HepG2 (cell line): ENCODE data around the gene KCTD14. TPM values are rescaled to one million over a fixed set of nuclear protein-coding genes. Genes with fewer than 3 reads are reported as not detected.

Source experiments
- ARID5B ChIP-seq: IDR thresholded peaks from 2 replicates; pipeline ENCODE4 v1.4.0; 2020; ENCODE audit warnings: mild to moderate bottlenecking, missing genetic modification reagents
- CBX2 ChIP-seq, 2 experiments: fragments of 200-600 bp in 1 of 2; sonication (generic); formaldehyde crosslinking in 1 of 2; IDR thresholded peaks; 2 replicates each; pipeline versions ENCODE4 v1.7.0 to v1.8.1; 2018 to 2022; ENCODE audit warnings: low read depth in 2 of 2, low read length in 1 of 2, mild to moderate bottlenecking in 1 of 2, missing genetic modification reagents in 1 of 2
- MXD3 ChIP-seq: IDR thresholded peaks from 2 replicates; pipeline ENCODE4 v1.6.1; 2016; ENCODE audit warnings: mild to moderate bottlenecking, missing biosample characterization, missing genetic modification reagents
- MYC ChIP-seq: sonication (generic); formaldehyde crosslinking; IDR thresholded peaks from 2 replicates; pipeline ENCODE4 v1.9.0; 2021; ENCODE audit warnings: missing genetic modification reagents, borderline replicate concordance
- NFKB2 ChIP-seq: sonication (generic); formaldehyde crosslinking; IDR thresholded peaks from 2 replicates; pipeline ENCODE4 v1.4.0; 2020; ENCODE audit warnings: missing genetic modification reagents, borderline replicate concordance
- RXRA ChIP-seq: sonication (generic); formaldehyde crosslinking; IDR thresholded peaks from 2 replicates; pipeline ENCODE4 v1.5.1; 2020; ENCODE audit warnings: missing genetic modification reagents
- TFDP2 ChIP-seq: sonication (generic); formaldehyde crosslinking; IDR thresholded peaks from 2 replicates; pipeline ENCODE4 v1.4.0; 2020; ENCODE audit warnings: missing genetic modification reagents
- ZBTB42 ChIP-seq: sonication (generic); formaldehyde crosslinking; IDR thresholded peaks from 2 replicates; pipeline ENCODE4 v1.5.0; 2020; ENCODE audit warnings: mild to moderate bottlenecking, missing genetic modification reagents
- ZMYM4 ChIP-seq: sonication (generic); formaldehyde crosslinking; IDR thresholded peaks from 2 replicates; pipeline ENCODE4 v1.8.1; 2023; ENCODE audit warnings: mild to moderate bottlenecking, missing genetic modification reagents
- ZNF121 ChIP-seq: sonication (generic); formaldehyde crosslinking; IDR thresholded peaks from 2 replicates; pipeline ENCODE4 v1.5.0; 2020; ENCODE audit warnings: mild to moderate bottlenecking, missing genetic modification reagents
- ZNF24 ChIP-seq: fragments of 450-650 bp; IDR thresholded peaks from 2 replicates; pipeline ENCODE4 v1.6.1; 2017; ENCODE audit warnings: antibody characterized with exemption, mild to moderate bottlenecking
- ZNF331 ChIP-seq: sonication (generic); formaldehyde crosslinking; IDR thresholded peaks from 2 replicates; pipeline ENCODE4 v1.4.0; 2020; ENCODE audit warnings: missing genetic modification reagents
- ZNF547 ChIP-seq: sonication (generic); formaldehyde crosslinking; IDR thresholded peaks from 2 replicates; pipeline ENCODE4 v1.5.1; 2020; ENCODE audit warnings: mild to moderate bottlenecking, missing genetic modification reagents
- ZNF605 ChIP-seq: sonication (generic); formaldehyde crosslinking; IDR thresholded peaks from 2 replicates; pipeline ENCODE4 v1.8.0; 2022; ENCODE audit warnings: mild to moderate bottlenecking, missing genetic modification reagents
- polyA plus RNA-seq, 8 experiments: library from polyadenylated mRNA; depleted of rRNA in 3 of 8; stranded (reverse) in 7 of 8; unstranded in 1 of 8; fragments of >200 nt; fragmentation: Illumina TruSeq in 4 of 8; extraction: Trizol in 4 of 8; gene quantifications; 2 replicates each; pipeline versions ENCODE4 v1.2.1 to v1.2.3, GENCODE V29; 2011 to 2016; ENCODE audit warnings: low read depth in 4 of 8, missing spikeins in 1 of 8, mixed read lengths in 1 of 8; ENCODE audit not compliant: insufficient read depth in 1 of 8
- total RNA-seq, 5 experiments: library from RNA; depleted of rRNA; stranded (reverse); fragments of >200 nt; fragmentation: Illumina TruSeq; extraction: Trizol; gene quantifications; 2 replicates each; pipeline ENCODE4 v1.2.3, GENCODE V29; 2016; ENCODE audit warnings: low read depth in 1 of 5
- TF ChIP-seq, protein P1 (sequence below): sonication (generic); formaldehyde crosslinking; IDR thresholded peaks from 2 replicates; pipeline ENCODE4 v1.8.0; 2022; ENCODE audit warnings: missing genetic modification reagents, mild to moderate bottlenecking, borderline replicate concordance
- TF ChIP-seq, protein P2 (sequence below): sonication (generic); formaldehyde crosslinking; IDR thresholded peaks from 2 replicates; pipeline ENCODE4 v1.4.0; 2020; ENCODE audit warnings: mild to moderate bottlenecking, missing genetic modification reagents, borderline replicate concordance
- TF ChIP-seq, protein P3 (sequence below): IDR thresholded peaks from 2 replicates; pipeline ENCODE4 v1.6.1; 2016; ENCODE audit warnings: missing compliant biosample characterization, missing genetic modification reagents, borderline replicate concordance

The KCTD14 gene
- total and polyA plus RNA-seq, 2 of the 13 experiments (the other 11 are each of a cell fraction or from before 2014, with no cell fraction given): 10.3 to 15.6 TPM

DNA sequence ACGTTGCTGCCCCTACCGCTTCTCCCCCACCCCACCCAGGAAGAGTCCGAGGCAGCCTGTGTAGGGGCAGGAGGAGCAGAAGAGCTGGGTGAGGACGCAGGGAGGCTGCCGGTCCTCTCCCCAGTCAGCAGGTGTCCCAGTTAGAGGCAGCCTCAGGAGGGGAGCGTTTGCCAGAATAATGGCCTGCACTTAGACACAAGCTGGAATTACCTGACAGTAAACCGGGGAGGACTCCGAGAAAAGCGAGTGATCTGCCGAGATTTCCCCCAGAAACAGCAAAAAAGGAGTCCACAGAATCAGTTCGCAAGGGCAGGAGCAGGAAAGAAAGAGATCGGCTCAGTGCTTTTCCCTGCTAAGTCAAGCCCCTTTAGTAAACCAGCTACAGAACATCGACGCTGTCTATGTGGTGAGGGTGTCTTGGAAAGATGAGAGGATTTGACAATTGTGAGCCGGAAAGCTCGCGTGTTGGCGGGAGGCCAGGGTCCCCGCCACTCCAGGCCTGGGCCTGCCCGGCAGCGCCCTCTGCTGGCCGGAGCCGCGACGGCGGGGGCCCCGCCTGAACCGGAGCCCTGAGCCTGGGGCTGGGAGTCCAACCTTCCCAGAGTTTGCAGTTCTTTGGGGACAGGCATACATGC lies 22.9 kb upstream of the KCTD14 start (continued):
- TF ChIP-seq ARID5B (CRISPR knock-in tag): peak; percentile 76
- peak; percentile 86 for TF ChIP-seq ZMYM4 (CRISPR knock-in tag)
- TF ChIP-seq, protein P1, sequence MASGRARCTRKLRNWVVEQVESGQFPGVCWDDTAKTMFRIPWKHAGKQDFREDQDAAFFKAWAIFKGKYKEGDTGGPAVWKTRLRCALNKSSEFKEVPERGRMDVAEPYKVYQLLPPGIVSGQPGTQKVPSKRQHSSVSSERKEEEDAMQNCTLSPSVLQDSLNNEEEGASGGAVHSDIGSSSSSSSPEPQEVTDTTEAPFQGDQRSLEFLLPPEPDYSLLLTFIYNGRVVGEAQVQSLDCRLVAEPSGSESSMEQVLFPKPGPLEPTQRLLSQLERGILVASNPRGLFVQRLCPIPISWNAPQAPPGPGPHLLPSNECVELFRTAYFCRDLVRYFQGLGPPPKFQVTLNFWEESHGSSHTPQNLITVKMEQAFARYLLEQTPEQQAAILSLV: peak; percentile 85; the same call in 1 of the 2 replicates
- TF ChIP-seq, protein P2, sequence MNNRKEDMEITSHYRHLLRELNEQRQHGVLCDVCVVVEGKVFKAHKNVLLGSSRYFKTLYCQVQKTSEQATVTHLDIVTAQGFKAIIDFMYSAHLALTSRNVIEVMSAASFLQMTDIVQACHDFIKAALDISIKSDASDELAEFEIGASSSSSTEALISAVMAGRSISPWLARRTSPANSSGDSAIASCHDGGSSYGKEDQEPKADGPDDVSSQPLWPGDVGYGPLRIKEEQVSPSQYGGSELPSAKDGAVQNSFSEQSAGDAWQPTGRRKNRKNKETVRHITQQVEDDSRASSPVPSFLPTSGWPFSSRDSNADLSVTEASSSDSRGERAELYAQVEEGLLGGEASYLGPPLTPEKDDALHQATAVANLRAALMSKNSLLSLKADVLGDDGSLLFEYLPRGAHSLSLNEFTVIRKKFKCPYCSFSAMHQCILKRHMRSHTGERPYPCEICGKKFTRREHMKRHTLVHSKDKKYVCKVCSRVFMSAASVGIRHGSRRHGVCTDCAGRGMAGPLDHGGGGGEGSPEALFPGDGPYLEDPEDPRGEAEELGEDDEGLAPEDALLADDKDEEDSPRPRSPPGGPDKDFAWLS (CRISPR knock-in tag): no peak
- no peak for TF ChIP-seq CBX2 (IDR thresholded peaks at IDR 0.05; ENCODE audit: low read depth, low read length)
- TF ChIP-seq CBX2 (CRISPR knock-in tag; IDR thresholded peaks at IDR 0.05; ENCODE audit: low read depth): no peak
- TF ChIP-seq MXD3 (CRISPR knock-in tag): peak; percentile 37; the same call in 1 of the 2 replicates
- TF ChIP-seq, protein P3, sequence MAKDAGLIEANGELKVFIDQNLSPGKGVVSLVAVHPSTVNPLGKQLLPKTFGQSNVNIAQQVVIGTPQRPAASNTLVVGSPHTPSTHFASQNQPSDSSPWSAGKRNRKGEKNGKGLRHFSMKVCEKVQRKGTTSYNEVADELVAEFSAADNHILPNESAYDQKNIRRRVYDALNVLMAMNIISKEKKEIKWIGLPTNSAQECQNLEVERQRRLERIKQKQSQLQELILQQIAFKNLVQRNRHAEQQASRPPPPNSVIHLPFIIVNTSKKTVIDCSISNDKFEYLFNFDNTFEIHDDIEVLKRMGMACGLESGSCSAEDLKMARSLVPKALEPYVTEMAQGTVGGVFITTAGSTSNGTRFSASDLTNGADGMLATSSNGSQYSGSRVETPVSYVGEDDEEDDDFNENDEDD (CRISPR knock-in tag): peak; percentile 42; the same call in 1 of the 2 replicates
- TF ChIP-seq ZNF605 (CRISPR knock-in tag): peak; percentile 50; the same call in 1 of the 2 replicates
- TF ChIP-seq TFDP2 (CRISPR knock-in tag): peak; percentile 67
- no peak for TF ChIP-seq ZNF24
- TF ChIP-seq ZNF331 (CRISPR knock-in tag): peak; percentile 30; the same call in 1 of the 2 replicates
- no peak for TF ChIP-seq ZBTB42
- TF ChIP-seq MYC (CRISPR knock-in tag): 0 out of 2 replicates have a peak, but pooled peaks have one; percentile 62
- TF ChIP-seq ZNF121 (CRISPR knock-in tag): no peak
- peak; percentile 55; the same call in 1 of the 2 replicates for TF ChIP-seq RXRA (CRISPR knock-in tag)
- TF ChIP-seq ZNF547 (CRISPR knock-in tag): 0 out of 2 replicates have a peak, but pooled peaks have one; percentile 57
- peak; percentile 55; the same call in 1 of the 2 replicates for TF ChIP-seq NFKB2 (CRISPR knock-in tag)
- TF ChIP-seq, all 625 proteins: peak for 203
